DMS114 treated with DMSO at 0.1 percent for 48 hours (cell line): ENCODE measurements around the gene TLK2.
A peak's percentile ranks its signal among the peaks of the same experiment; 100 is the strongest.

Experiments
- DNase-seq: peaks from one replicate; lab custom pipeline; 2025; ENCODE audit not compliant: unreplicated experiment; lab: John Stamatoyannopoulos, UW

Gene TLK2

DNA sequence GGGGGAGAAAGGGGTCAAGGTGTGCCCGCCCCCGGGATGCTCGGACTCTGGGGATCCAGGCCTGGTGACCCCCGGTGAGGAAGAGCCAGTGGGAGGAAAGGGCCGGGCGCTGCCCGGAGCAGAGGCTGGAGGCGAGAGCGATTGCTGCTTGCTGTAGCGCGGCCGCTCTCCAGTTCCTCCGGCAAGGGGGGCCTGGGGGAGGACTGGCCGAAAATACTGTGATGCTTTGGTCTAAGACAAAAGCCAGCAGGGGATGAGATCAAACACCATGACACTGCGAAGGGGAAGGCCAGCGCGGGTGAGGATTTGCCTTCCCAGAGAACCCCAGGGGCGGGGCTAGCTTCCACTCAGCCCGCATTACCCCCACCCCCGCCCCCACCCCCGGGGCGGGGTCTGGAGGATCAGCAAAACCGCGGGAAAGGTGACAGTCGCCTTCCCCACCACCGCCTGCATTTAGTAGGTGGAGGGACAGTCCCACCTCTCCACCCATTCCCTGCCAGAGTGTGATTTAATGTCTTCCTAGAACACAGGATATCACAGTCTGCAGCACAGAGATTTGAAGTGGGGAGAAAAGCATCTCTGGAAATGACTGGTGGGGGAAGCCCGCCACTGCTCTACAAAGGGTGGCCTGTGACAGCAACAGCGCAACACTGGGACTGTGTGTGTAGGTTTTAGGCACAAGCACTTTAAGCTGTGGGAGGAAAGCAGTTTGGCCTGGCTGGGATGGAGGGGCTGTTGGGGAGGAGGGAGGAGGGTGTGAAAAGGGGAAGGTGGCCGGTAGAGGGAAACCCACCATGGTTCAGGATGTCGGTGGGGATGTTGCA is 174.6 kb downstream of the TLK2 start:
- peak; percentile 30 for DNase-seq

DNA sequence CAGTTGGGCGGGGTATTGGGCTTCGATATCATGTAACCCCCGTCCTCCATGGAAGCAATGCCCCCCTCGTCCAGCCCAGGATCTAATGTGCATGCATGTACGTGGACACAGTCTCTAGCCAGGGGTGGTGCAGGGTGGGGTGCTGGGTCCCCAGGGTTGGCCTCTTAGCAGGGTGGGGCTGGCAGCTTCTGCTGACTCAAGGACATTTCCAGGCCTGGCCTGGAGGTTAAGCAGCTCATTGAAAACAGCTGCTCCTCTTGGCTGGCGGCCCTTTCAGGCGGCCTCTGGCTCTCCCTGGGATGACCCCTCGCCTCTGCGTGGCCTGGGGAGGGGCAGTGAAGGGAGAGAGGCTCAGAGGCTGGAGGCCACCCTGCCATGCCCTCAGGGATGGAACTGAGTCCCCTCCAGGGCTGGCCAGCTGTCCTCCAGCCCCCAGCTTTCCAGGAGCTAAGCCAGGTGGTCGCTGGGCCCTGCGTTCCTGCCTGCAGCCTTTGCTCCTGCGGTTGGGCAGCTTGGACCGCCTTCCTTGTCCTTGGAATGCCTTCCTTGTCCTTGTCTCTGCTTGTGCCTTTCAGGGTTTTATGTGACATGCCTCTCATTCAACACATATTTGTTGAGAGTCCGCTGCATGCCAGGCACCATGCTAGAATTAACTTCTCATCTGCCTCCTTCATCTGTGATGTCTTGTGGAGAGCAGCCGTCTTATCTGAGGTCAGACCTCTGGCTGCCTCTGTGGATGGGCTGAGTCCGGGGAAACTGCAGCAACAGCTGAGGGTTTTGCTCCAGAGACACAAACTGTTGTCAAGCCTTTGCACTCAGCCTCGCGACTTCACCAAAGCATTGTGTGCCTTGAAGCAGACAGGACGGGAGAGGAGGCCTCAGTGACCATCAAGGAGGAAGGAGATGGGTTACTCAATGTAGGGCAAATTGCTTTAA is 175.5 kb downstream of the TLK2 start:
- DNase-seq: no peak

DNA sequence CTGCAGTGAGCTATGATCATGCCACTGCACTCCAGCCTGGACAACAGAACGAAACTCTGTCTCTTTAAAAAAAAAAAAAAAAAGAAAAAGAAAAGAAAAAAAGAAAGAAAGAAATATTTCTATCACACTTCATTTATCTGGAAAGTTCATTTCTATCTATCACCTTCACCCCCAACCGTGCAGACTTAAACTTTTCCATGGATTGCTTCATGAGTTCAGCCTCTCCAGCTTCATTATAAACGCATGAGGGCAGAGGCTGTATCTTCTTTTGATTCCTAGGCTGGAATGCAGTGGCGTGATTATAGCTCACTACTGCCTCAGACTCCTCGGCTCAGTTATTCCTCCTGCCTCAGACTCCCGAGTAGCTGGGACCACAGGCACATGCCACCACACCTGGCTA is 177.0 kb downstream of the TLK2 start:
- no peak for DNase-seq

GRCh38 chr17:62656446-62656845 is 177.8 kb downstream of the TLK2 start:
- no peak for DNase-seq

DNA sequence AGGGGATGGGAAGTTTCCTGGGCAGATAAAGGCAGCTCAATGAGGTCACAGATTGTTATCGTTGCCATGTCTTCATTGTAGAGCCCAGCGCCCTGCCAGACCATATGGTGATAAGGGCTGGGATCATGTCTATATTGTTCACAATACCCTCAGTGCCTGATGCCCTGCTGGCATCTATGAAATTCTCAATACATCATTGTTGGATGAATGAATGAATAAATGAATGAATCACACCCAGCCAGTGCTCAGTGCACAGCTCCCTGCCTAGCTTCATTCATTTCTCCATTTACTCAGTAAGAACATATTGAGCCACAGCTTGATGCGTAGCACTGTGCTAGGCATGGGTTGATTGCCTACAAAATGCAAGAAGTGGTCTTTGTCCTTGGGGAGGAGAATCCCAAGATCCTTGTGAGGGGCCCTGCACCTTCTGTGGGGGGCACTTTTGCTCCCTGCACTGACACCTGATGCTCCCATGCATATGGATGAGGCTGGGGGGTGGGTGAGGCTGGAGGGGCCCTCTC is 178.6 kb downstream of the TLK2 start:
- no peak for DNase-seq

DNA sequence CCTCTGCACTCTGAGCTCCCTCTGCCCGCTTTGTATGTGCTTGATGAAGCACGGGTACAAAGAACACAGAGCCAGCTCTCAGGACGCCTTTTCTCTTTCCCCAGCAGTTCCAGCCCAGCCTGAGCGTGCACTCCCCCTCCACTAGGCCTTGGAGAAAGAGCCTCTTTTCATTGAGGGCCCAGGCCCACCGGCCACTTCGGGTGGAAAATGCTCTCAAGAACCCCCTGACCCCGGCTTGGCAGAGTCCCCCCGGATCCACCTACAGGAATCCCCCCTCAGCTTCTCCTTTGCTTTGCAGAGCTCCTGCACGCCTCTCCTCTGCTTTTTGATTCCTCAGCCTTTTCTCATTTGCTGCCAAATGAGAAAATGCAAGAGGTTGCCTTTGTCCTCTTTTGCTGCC is 179.1 kb downstream of the TLK2 start:
- no peak for DNase-seq

DNA sequence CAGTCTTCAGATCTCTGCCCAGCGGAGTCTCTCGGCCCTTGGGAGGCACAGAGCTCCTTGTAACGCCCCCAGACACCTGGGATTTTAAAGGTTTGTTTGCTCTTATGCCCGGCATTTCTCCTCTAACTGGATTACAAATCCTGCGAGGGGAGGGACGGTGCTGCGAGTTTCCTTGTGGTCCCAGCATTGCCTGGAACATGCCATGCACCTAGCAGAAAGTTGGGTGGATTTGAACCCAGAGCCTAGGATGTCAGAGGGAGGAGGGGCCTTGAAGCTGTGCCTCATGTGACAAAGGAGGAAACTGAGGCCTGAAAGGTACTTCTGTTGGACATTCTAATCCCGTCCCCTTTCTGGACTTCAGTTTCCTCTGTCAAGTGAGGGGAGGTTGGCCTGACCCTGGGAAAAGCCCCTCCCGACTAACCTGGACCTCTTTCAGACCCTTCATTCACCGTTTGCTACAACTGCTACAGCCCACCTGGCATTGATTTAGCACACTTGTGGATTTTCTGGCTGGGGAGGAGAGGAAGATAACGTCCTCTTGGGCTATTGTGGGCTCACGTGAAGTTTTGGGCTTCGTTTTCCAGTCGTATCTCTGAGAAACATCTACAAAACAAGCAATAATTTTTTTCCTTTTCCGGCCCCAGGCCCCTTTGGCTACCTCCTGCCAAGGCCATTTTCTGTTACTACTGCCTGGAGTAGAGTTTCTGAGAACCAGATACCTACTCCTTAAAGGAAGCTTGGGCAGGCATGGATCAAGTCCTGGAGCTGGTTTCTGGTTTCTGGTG is 179.7 kb downstream of the TLK2 start:
- DNase-seq: no peak

- DNase-seq: no peak
These were observed 182.0 kb downstream of the TLK2 start for GRCh38 chr17:62660629-62661118.

- no peak for DNase-seq
These were observed 182.7 kb downstream of the TLK2 start for GRCh38 chr17:62661337-62661736.

GRCh38 chr17:62662855-62663254 is 184.2 kb downstream of the TLK2 start:
- no peak for DNase-seq
